NCI-H2196 treated with DMSO at 0.1 percent for 48 hours (cell line): ENCODE results near the gene COPS9.

Source experiments
- DNase-seq: peaks from one replicate; lab custom pipeline; 2025; ENCODE audit not compliant: unreplicated experiment; lab: John Stamatoyannopoulos, UW

COPS9 gene

GRCh38 chr2:240137596-240138253 lies 1.6 kb upstream of the COPS9 start:
- DNase-seq: no peak

- DNase-seq: no peak
These were observed 677 bp upstream of the COPS9 start for GRCh38 chr2:240136671-240137292.

GRCh38 chr2:240135706-240136012 lies 446 bp downstream of the COPS9 start:
- DNase-seq: no peak

- no peak for DNase-seq
These were observed 1.1 kb downstream of the COPS9 start for GRCh38 chr2:240134956-240135520.

- no peak for DNase-seq
These were observed 1.6 kb downstream of the COPS9 start for GRCh38 chr2:240134466-240134865.

- DNase-seq: no peak
These were observed 2.7 kb downstream of the COPS9 start for GRCh38 chr2:240133401-240133800.

- no peak for DNase-seq
These were observed 3.5 kb downstream of the COPS9 start for GRCh38 chr2:240132651-240132980.

- DNase-seq: no peak
These were observed 4.0 kb downstream of the COPS9 start for GRCh38 chr2:240131941-240132650.

GRCh38 chr2:240131296-240131695 lies 4.8 kb downstream of the COPS9 start:
- DNase-seq: no peak

- DNase-seq: no peak
These were observed 5.5 kb downstream of the COPS9 start for GRCh38 chr2:240130393-240131195.

GRCh38 chr2:240129731-240130392 lies 6.2 kb downstream of the COPS9 start:
- DNase-seq: no peak

- DNase-seq: no peak
These were observed 6.8 kb downstream of the COPS9 start for GRCh38 chr2:240129311-240129710.

GRCh38 chr2:240128608-240129145 lies 7.4 kb downstream of the COPS9 start:
- no peak for DNase-seq

GRCh38 chr2:240127911-240128607 lies 8.0 kb downstream of the COPS9 start:
- DNase-seq: no peak

- no peak for DNase-seq
These were observed 8.8 kb downstream of the COPS9 start for GRCh38 chr2:240127191-240127750.

GRCh38 chr2:240126731-240127130 lies 9.4 kb downstream of the COPS9 start:
- DNase-seq: no peak

GRCh38 chr2:240125742-240126141 lies 10.4 kb downstream of the COPS9 start:
- no peak for DNase-seq

- no peak for DNase-seq
These were observed 11.5 kb downstream of the COPS9 start for GRCh38 chr2:240124651-240125030.

- DNase-seq: no peak
These were observed 12.1 kb downstream of the COPS9 start for GRCh38 chr2:240123821-240124650.
